ENCODE measurements around the gene MB21D2. TPM values are rescaled to one million over a fixed set of nuclear protein-coding genes. Genes with fewer than 3 reads are reported as not detected.

The MB21D2 gene
- total RNA-seq, 1 experiment from 2014 or later: 19.7 TPM

- ChIA-PET CTCF (no interaction called here), POLR2A (no interaction called here)
- TF ChIP-seq, protein P1, sequence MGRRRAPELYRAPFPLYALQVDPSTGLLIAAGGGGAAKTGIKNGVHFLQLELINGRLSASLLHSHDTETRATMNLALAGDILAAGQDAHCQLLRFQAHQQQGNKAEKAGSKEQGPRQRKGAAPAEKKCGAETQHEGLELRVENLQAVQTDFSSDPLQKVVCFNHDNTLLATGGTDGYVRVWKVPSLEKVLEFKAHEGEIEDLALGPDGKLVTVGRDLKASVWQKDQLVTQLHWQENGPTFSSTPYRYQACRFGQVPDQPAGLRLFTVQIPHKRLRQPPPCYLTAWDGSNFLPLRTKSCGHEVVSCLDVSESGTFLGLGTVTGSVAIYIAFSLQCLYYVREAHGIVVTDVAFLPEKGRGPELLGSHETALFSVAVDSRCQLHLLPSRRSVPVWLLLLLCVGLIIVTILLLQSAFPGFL (CRISPR knock-in tag; IDR thresholded peaks at IDR 0.05; ENCODE audit: borderline replicate concordance): no peak
- TF ChIP-seq IRF2 (CRISPR knock-in tag; IDR thresholded peaks at IDR 0.05; ENCODE audit: borderline replicate concordance, low read depth) (no peak), ZNF281 (CRISPR knock-in tag; IDR thresholded peaks at IDR 0.05) (no peak), GRHL2 (CRISPR knock-in tag; IDR thresholded peaks at IDR 0.05; ENCODE audit: insufficient replicate concordance, severe bottlenecking) (no peak), MAX (CRISPR knock-in tag; IDR thresholded peaks at IDR 0.05) (no peak), ZNF423 (CRISPR knock-in tag; IDR thresholded peaks at IDR 0.05) (no peak), ZNF138 (CRISPR knock-in tag; conservative IDR thresholded peaks at IDR 0.05) (no peak), ZNF232 (CRISPR knock-in tag; IDR thresholded peaks at IDR 0.05) (no peak), ATF6 (CRISPR knock-in tag; IDR thresholded peaks at IDR 0.05) (no peak), CREB1 (CRISPR knock-in tag; IDR thresholded peaks at IDR 0.05) (no peak), ZNF219 (CRISPR knock-in tag; IDR thresholded peaks at IDR 0.05; ENCODE audit: borderline replicate concordance) (no peak), NFYB (CRISPR knock-in tag; conservative IDR thresholded peaks at IDR 0.05; ENCODE audit: low read depth) (no peak), ZNF317 (CRISPR knock-in tag; IDR thresholded peaks at IDR 0.05; ENCODE audit: borderline replicate concordance, low read depth) (no peak), CBFB (CRISPR knock-in tag; IDR thresholded peaks at IDR 0.05; ENCODE audit: low read depth) (no peak)
- TF ChIP-seq, protein P2, sequence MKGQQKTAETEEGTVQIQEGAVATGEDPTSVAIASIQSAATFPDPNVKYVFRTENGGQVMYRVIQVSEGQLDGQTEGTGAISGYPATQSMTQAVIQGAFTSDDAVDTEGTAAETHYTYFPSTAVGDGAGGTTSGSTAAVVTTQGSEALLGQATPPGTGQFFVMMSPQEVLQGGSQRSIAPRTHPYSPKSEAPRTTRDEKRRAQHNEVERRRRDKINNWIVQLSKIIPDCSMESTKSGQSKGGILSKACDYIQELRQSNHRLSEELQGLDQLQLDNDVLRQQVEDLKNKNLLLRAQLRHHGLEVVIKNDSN (CRISPR knock-in tag; IDR thresholded peaks at IDR 0.05): no peak
- Mint-ChIP-seq H3K4me3 (no peak overlapping the region), H3K36me3 (no peaks in the 10 kb centered on the region), H3K4me1 (peaks cover 24% of the 10 kb centered on the region), H3K27me3 (ENCODE audit: low read depth) (no peaks in the 10 kb centered on the region), H3K9me3 (no peaks in the 10 kb centered on the region), H3K27ac (no peak overlapping the region)
- no peak for ATAC-seq
- no peak for DNase-seq (ENCODE audit: low spot score)
Observed at GRCh38 chr3:192928016-192928415, 10.4 kb upstream of the MB21D2 start.

GRCh38 chr3:192927016-192927415 lies 9.4 kb upstream of the MB21D2 start:
- no peak overlapping the region for H3K27ac Mint-ChIP-seq
- H3K27me3 Mint-ChIP-seq (ENCODE audit: low read depth): no peaks in the 10 kb centered on the region
- no peak for ATAC-seq
- POLR2A ChIA-PET: no interaction called here
- no peak for DNase-seq (ENCODE audit: low spot score)
- no peaks in the 10 kb centered on the region for H3K36me3 Mint-ChIP-seq
- H3K9me3 Mint-ChIP-seq: no peaks in the 10 kb centered on the region
- H3K4me3 Mint-ChIP-seq: no peak overlapping the region
- CTCF ChIA-PET: no interaction called here
- H3K4me1 Mint-ChIP-seq: peaks cover 30% of the 10 kb centered on the region
- TF ChIP-seq ZNF425 (CRISPR knock-in tag; conservative IDR thresholded peaks at IDR 0.05): no peak
- TF ChIP-seq MXD4 (CRISPR knock-in tag; IDR thresholded peaks at IDR 0.05; ENCODE audit: borderline replicate concordance): no peak
- TF ChIP-seq ZNF138 (CRISPR knock-in tag; conservative IDR thresholded peaks at IDR 0.05): no peak
- TF ChIP-seq, protein P3, sequence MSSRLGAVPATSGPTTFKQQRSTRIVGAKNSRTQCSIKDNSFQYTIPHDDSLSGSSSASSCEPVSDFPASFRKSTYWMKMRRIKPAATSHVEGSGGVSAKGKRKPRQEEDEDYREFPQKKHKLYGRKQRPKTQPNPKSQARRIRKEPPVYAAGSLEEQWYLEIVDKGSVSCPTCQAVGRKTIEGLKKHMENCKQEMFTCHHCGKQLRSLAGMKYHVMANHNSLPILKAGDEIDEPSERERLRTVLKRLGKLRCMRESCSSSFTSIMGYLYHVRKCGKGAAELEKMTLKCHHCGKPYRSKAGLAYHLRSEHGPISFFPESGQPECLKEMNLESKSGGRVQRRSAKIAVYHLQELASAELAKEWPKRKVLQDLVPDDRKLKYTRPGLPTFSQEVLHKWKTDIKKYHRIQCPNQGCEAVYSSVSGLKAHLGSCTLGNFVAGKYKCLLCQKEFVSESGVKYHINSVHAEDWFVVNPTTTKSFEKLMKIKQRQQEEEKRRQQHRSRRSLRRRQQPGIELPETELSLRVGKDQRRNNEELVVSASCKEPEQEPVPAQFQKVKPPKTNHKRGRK (CRISPR knock-in tag; IDR thresholded peaks at IDR 0.05; ENCODE audit: borderline replicate concordance): no peak
- TF ChIP-seq, protein P4, sequence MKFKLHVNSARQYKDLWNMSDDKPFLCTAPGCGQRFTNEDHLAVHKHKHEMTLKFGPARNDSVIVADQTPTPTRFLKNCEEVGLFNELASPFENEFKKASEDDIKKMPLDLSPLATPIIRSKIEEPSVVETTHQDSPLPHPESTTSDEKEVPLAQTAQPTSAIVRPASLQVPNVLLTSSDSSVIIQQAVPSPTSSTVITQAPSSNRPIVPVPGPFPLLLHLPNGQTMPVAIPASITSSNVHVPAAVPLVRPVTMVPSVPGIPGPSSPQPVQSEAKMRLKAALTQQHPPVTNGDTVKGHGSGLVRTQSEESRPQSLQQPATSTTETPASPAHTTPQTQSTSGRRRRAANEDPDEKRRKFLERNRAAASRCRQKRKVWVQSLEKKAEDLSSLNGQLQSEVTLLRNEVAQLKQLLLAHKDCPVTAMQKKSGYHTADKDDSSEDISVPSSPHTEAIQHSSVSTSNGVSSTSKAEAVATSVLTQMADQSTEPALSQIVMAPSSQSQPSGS (CRISPR knock-in tag; IDR thresholded peaks at IDR 0.05; ENCODE audit: borderline replicate concordance, low read depth): no peak
- no peak for TF ChIP-seq FOXP4 (CRISPR knock-in tag; IDR thresholded peaks at IDR 0.05)
- TF ChIP-seq CREM (CRISPR knock-in tag; IDR thresholded peaks at IDR 0.05): no peak

All from WTC11 (cell line).